Measurements from ENCODE around the gene PRX.
"Not testable (repeated sequence)": the region's sequence is repeated elsewhere in the genome, so short reads cannot be mapped to it uniquely, and the experiment has no call there.

The PRX gene

DNA sequence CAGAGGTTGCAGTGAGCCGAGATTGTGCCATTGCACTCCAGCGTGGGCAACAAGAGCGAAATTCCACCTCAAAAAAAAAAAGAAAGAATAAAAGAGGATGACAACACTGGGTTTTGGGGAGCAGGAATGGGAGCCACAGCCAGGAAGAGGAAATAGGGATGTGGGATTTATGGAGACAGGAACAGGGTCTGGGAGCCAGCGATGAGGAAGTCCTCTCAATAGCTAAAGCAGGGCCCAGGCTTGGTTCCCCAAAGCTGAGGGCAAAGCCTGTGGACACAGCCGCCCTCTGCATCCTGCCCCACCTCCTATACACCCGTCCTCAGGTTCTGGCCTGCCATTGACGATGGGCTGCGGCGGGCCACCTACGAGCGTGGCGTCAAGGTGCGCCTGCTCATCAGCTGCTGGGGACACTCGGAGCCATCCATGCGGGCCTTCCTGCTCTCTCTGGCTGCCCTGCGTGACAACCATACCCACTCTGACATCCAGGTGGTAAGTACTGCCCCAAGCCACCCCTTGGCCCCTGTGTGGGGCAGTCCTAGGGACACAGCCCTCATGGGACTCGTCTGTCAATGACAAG, 36.8 kb downstream of the PRX start:
- H3K27ac ChIP-seq: no peak overlapping the region
- POLR2A ChIA-PET (ENCODE audit: low non-redundant PET): no interaction called here

DNA sequence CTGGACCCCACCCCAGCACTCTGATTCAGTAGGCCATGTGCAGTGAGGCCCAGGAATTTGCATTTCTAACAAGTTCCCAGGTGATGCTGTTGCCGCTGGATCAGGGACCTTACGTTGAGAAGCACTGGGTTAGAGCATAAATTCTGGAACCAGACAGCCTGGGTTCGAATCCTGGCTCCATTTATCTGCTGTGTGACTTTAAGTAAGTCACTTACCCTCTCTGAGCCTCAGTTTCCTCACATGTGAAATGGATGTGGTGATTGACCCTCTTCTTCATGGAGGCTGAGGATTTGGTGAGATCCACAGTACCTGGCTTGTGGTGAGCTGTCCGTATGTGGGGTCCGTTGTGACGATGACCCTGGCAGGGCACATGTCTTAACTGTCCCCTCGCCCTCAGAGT, 39.1 kb downstream of the PRX start:
- CTCF ChIA-PET: interaction anchor here (0.6 kb wide), 1 partner anchor 11 kb away, joined by 6 read pairs; no protein-coding TSS in a partner anchor

More for the DNA sequence above, 36.8 kb downstream of the PRX start:
- DNase-seq (ENCODE audit: low spot score): no peak
- CTCF ChIA-PET: no interaction called here
- TF ChIP-seq, protein P1, sequence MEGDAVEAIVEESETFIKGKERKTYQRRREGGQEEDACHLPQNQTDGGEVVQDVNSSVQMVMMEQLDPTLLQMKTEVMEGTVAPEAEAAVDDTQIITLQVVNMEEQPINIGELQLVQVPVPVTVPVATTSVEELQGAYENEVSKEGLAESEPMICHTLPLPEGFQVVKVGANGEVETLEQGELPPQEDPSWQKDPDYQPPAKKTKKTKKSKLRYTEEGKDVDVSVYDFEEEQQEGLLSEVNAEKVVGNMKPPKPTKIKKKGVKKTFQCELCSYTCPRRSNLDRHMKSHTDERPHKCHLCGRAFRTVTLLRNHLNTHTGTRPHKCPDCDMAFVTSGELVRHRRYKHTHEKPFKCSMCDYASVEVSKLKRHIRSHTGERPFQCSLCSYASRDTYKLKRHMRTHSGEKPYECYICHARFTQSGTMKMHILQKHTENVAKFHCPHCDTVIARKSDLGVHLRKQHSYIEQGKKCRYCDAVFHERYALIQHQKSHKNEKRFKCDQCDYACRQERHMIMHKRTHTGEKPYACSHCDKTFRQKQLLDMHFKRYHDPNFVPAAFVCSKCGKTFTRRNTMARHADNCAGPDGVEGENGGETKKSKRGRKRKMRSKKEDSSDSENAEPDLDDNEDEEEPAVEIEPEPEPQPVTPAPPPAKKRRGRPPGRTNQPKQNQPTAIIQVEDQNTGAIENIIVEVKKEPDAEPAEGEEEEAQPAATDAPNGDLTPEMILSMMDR (conservative IDR thresholded peaks at IDR 0.05; ENCODE audit: low read depth): no peak

DNA sequence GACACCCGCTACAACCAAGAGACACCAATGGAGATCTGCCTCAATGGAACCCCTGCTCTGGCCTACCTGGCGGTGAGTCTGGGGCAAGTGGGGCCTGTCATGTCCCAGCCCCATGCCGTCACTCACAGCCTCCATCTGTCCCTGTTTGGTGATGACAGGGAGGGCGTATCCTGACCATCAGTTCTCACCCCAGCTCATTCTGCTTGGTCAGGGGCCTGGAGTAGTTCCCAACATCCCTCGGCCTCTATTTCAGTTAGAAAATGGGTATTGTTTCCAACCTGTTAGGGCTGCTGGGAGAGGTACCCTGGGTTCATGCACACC, 41.4 kb downstream of the PRX start:
- H3K27ac ChIP-seq: no peak overlapping the region
- no peak for DNase-seq (ENCODE audit: low spot score)
- ChIA-PET POLR2A (ENCODE audit: low non-redundant PET) (no interaction called here), CTCF (interaction anchor here (0.6 kb wide), 1 partner anchor 222 kb away, joined by 3 read pairs; no protein-coding TSS in a partner anchor)
- TF ChIP-seq, protein P1 (conservative IDR thresholded peaks at IDR 0.05; ENCODE audit: low read depth): no peak

More for the DNA sequence above, 39.1 kb downstream of the PRX start:
- POLR2A ChIA-PET (ENCODE audit: low non-redundant PET): no interaction called here
- no peak overlapping the region for H3K27ac ChIP-seq
- TF ChIP-seq, protein P1 (conservative IDR thresholded peaks at IDR 0.05; ENCODE audit: low read depth): no peak
- no peak for DNase-seq (ENCODE audit: low spot score)

DNA sequence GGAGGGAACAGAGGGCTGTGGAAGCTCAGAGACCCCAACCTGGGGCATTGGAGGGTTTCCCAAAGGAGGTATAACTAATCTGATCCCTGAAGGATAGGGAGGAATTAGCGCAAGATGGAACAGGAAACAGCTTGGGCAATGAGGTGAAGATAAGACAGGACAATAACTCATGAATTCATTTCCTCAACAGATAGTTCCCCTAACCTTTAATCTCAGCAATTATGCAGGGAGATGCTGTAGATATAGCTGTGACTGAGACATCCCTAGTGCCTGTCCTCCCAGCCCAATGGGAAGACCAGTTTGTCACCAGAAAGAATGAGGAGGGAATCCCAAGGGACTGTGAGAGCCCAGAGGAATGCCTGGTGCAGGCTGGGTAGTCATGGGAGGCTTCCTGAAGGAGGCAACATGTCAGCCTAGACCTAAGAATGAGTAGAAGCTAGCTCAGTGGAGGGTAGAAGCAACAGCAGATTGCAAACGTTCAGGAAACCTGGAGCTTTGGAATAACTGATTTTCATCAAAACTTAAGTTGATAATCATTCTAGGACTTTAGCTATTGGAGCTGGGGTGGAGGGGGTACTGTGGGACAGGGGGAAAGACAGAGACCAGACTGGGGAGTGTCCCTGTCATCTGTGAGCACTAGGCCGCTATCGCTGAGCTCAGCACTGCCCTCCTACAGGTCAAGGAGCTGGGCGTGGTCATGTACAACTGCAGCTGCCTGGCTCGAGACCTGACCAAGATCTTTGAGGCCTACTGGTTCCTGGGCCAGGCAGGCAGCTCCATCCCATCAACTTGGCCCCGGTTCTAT, 42.0 kb downstream of the PRX start:
- ChIA-PET CTCF (interaction anchor here (0.6 kb wide), 1 partner anchor 223 kb away, joined by 3 read pairs; no protein-coding TSS in a partner anchor), POLR2A (ENCODE audit: low non-redundant PET) (no interaction called here)
- peak overlapping the region; percentile 6; the same call in 1 of the 2 replicates for H3K27ac ChIP-seq
- DNase-seq (ENCODE audit: low spot score): no peak
- TF ChIP-seq, protein P1 (conservative IDR thresholded peaks at IDR 0.05; ENCODE audit: low read depth): no peak

DNA sequence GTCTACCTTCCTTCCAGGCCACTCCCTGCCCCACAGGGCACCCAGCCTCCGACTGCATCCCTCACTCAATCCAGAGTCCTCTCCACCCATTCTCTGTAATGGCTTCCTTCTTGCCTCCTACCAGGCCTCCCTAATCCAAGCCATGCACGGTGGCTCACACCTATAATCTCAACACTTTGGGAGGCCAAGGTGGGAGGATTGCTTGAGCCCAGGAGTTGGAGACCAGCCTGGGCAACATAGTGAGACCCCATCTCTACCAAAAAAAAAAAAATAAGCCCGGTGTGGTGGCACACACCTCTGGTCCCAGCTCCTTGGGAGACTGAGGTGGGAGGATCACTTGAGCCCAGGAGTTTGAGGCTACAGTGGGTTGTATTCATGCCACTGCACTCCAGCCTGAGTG, 42.9 kb downstream of the PRX start:
- DNase-seq (ENCODE audit: low spot score); H3K27ac ChIP-seq; POLR2A ChIA-PET (ENCODE audit: low non-redundant PET); CTCF ChIA-PET: not testable (repeated sequence)

DNA sequence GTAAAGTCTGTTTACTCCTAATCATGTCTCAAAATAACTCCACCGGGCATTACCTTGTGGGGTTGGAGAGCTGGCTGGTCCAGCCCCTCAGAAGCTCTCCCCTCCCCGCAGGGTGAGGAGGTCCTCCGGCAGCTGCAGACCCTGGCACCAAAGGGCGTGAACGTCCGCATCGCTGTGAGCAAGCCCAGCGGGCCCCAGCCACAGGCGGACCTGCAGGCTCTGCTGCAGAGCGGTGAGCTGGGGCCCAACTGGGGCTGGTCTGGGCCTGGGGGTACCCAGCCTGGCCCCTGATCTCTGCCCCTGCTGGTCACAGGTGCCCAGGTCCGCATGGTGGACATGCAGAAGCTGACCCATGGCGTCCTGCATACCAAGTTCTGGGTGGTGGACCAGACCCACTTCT, 43.4 kb downstream of the PRX start:
- no peak overlapping the region for H3K27ac ChIP-seq
- DNase-seq (ENCODE audit: low spot score): no peak
- TF ChIP-seq, protein P1 (conservative IDR thresholded peaks at IDR 0.05; ENCODE audit: low read depth): no peak
- ChIA-PET POLR2A (ENCODE audit: low non-redundant PET) (no interaction called here), CTCF (no interaction called here)

Data from RWPE1 (cell line).